ENCODE data around the gene PITHD1.

DNA sequence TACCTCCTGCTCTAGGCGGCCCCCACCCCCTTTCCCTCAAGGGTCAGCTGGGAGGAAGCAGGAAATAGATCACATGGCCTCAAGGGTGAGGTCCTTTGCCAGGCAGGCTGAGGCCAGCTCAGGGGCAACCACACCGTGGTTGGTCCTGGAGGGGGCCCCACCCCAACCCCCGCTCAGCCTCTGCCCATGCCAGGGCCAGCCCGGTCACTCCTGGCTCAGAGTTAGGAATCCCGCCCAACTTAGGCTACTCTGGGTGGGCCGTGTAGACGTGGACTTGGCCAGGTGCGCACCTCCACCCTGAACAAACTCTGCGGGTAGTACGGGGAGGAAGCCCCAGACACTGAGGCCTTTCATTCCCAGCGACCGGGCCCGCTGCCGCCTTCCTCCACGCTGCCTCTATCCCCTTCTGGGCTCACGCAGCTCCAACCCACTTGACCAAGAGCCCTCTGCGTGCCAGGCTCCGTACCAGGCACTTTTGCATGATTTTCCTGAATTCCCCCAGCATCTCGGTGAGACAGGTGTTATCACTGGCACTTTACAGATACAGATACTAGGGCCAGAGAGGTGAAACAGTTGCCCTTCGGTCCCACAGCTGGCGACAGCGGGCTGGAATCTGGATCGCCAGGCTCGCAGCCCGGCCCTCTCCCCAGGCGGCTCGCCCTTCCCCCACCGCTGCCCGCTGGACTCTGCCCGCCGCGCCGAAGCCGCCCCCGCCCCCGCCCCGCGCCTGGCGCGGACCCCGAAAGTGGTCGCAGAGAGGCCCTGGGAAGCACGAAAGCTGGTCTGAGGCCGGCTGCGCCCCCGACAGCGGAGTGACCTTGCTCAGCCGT, 21.6 kb downstream of the PITHD1 start:
- TF ChIP-seq, protein P1, sequence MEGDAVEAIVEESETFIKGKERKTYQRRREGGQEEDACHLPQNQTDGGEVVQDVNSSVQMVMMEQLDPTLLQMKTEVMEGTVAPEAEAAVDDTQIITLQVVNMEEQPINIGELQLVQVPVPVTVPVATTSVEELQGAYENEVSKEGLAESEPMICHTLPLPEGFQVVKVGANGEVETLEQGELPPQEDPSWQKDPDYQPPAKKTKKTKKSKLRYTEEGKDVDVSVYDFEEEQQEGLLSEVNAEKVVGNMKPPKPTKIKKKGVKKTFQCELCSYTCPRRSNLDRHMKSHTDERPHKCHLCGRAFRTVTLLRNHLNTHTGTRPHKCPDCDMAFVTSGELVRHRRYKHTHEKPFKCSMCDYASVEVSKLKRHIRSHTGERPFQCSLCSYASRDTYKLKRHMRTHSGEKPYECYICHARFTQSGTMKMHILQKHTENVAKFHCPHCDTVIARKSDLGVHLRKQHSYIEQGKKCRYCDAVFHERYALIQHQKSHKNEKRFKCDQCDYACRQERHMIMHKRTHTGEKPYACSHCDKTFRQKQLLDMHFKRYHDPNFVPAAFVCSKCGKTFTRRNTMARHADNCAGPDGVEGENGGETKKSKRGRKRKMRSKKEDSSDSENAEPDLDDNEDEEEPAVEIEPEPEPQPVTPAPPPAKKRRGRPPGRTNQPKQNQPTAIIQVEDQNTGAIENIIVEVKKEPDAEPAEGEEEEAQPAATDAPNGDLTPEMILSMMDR (IDR thresholded peaks at IDR 0.05; ENCODE audit: extremely low read depth in 1 of 2, insufficient read depth in 1 of 2, low read depth in 1 of 2, low read length in 2 of 2) = no peak
- TF ChIP-seq POLR2AphosphoS5 (IDR thresholded peaks at IDR 0.05; ENCODE audit: insufficient read depth, low read depth, low read length) (peak; percentile 95), POLR2A (IDR thresholded peaks at IDR 0.05; ENCODE audit: low read depth, low read length) (peak; percentile 97), JUN (IDR thresholded peaks at IDR 0.05; ENCODE audit: borderline replicate concordance, insufficient read depth, insufficient read length, low read depth) (no peak)
